Mucosa of descending colon (tissue), 3 donors: ENCODE results near the gene CCDC71L. TPM values are rescaled to one million over a fixed set of nuclear protein-coding genes. Genes with fewer than 3 reads are reported as not detected.

Experiments
- ATAC-seq: fragments of 200-7000 bp; cut with Tn5 transposase; one replicate; pipeline ENCODE4 v1.9.1; 2020; ENCODE audit warnings: mild to moderate bottlenecking, moderate library complexity
- DNase-seq, 3 donors: peaks; one replicate each; pipeline ENCODE4 v3.0.0-alpha.2; 2020
- H3K36me3 ChIP-seq: fragments of 200-600 bp; one replicate; pipeline ENCODE4 v1.8.0; 2021; ENCODE audit warnings: low read depth, mild to moderate bottlenecking
- H3K4me1 ChIP-seq: fragments of 200-600 bp; one replicate; pipeline ENCODE4 v1.8.0; 2021; ENCODE audit warnings: low read depth, mild to moderate bottlenecking
- H3K4me3 ChIP-seq: fragments of 200-600 bp; one replicate; pipeline ENCODE4 v1.8.0; 2021; ENCODE audit warnings: mild to moderate bottlenecking
- H3K9me3 ChIP-seq: fragments of 200-600 bp; one replicate; pipeline ENCODE4 v1.8.0; 2021; ENCODE audit warnings: mild to moderate bottlenecking
- intact Hi-C, 2 donors: fragments of 100-400 bp; cut with DNase I in 1 of 2; cut with micrococcal nuclease in 1 of 2; formaldehyde crosslinking; loops; one replicate each; pipeline versions ENCODE4 v1.11.0 to v1.11.1; 2022; cut with DNase I, micrococcal nuclease
- total RNA-seq, 3 donors: library from RNA; stranded (reverse); fragmentation: NEBNext Ultra II Directional in 2 of 3; extraction: Animal tissue kit (Norgen Biotek cat#: 25700) in 2 of 3; gene quantifications; one replicate each; pipeline versions ENCODE4 v1.2.1 to v1.2.4, GENCODE V29; 2021 to 2023
- TF ChIP-seq, protein P1 (sequence below): fragments of 200-600 bp; IDR thresholded peaks from one replicate; pipeline ENCODE4 v1.8.0; 2022; ENCODE audit warnings: antibody characterized with exemption, mild to moderate bottlenecking
- donor health status: DM: no; HTN: no; CAD: no; lungs with moderate emphysema.
- donor health status: DM: no; HTN: no; CAD: no.
- donor health status: DM: no; HTN: yes; CAD: no.

CCDC71L gene
- total RNA-seq, 3 donors from 2014 or later, result 17.4 to 25.6 (median 22.1) TPM

DNA sequence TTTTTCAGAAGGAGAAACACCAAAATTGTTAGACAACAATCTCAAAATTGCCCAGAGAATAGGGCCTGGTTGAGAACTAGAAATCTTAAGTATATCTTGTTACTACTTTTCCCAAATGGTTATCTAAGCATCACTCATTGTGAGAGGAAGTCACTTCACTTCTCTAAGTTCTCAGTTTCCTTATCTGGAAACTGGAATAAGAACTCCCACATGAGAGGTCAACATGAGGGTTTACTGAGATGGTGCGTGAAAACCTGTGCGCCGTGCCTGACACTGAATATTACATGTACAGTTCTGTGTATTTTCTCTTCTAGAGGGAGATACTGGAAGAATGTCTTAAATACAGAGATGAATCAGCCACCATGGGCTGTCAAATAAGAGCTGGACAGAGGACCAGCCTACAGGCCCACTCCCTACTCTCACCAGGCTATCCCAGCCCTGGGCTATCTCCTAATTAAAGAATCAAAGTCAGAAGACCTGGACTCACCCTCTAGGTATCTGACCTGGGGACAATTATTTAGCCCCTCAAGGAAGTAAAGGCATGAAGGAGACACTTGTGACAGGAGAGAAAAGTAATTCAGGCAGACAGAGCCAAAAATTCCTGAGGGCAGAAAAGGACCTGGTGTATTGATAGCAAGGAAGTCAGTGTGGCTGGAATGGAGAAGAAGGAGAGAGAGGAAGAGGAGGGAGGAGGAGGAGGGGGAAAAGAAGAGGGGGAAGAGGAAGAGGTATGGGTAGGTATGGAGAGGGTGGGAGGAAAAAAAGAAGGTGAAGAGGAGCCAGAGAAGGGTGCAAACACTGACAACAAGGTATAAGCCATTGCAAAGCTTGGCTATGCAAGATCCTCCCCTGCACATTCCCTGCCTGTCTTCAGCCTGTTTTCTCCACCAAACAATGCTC, 44.9 kb downstream of the CCDC71L start:
- peaks cover 2% of the 10 kb centered on the region for H3K9me3 ChIP-seq
- ATAC-seq, result no peak
- no peak for DNase-seq
- TF ChIP-seq, protein P1, sequence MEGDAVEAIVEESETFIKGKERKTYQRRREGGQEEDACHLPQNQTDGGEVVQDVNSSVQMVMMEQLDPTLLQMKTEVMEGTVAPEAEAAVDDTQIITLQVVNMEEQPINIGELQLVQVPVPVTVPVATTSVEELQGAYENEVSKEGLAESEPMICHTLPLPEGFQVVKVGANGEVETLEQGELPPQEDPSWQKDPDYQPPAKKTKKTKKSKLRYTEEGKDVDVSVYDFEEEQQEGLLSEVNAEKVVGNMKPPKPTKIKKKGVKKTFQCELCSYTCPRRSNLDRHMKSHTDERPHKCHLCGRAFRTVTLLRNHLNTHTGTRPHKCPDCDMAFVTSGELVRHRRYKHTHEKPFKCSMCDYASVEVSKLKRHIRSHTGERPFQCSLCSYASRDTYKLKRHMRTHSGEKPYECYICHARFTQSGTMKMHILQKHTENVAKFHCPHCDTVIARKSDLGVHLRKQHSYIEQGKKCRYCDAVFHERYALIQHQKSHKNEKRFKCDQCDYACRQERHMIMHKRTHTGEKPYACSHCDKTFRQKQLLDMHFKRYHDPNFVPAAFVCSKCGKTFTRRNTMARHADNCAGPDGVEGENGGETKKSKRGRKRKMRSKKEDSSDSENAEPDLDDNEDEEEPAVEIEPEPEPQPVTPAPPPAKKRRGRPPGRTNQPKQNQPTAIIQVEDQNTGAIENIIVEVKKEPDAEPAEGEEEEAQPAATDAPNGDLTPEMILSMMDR, result no peak
- H3K4me3 ChIP-seq, result no peak overlapping the region
- intact Hi-C loops, result no loop called here
- H3K36me3 ChIP-seq, result no peaks in the 10 kb centered on the region
- no peaks in the 10 kb centered on the region for H3K4me1 ChIP-seq

DNA sequence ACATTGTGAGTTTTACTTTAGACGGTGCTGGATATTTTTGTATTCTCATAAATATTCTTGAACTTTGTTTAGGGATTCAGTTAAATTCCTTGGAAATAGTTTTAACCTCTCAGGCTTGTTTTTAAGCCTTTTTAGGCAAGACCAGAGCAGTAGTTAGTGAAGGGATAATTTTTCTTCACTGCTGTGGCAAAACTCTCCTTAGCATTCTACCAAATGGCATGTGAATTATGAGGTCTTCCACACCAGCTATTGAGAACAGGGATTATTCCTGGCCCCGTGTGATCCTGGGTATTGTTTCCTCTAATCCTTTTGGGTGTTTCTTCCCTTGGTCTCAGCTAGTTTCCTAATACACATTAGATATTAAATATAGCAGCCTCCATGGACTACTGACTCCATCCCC, 46.2 kb downstream of the CCDC71L start:
- ATAC-seq, result no peak
- Histone ChIP-seq H3K4me3 (no peak overlapping the region), H3K9me3 (peaks cover 2% of the 10 kb centered on the region), H3K36me3 (no peaks in the 10 kb centered on the region), H3K4me1 (no peaks in the 10 kb centered on the region)
- intact Hi-C loops, result no loop called here
- no peak for DNase-seq
- TF ChIP-seq, protein P1, result no peak

DNA sequence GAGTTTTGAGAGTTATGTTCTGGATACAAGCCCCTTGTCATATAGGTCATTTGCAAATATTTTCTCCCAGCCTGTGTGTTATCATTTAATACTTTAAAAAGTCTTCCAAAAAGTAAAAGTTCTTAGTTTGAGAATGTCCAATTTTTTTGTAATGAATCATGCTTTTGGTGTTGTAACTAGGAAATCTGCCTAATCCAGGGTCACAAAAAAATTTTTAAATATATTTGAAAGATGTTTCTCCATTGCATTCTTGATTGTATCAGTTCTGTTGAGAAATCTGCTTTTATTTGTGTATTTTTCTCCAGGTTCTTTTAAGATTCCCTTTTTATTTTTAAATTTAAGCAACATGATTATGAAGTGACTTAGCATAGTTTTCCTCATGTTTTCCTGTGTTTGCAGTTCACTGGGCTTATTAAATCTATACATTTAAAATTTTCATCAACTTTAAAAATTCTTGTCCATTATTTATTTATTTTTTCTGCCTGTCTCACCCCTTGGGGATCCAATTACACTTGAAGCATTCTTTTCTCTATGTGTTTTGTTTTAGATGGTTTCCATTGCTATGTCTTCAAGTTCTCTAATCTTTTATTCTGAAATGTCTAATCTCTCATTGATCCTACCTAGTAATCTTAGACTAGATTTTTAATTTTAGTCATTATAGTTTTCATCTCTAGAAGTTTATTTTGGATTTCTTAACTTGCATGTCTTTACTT, 47.0 kb downstream of the CCDC71L start:
- TF ChIP-seq, protein P1, result no peak
- no peak for ATAC-seq
- H3K4me1 ChIP-seq, result peaks cover 4% of the 10 kb centered on the region
- no peak for DNase-seq
- intact Hi-C loops, result no loop called here
- no peaks in the 10 kb centered on the region for H3K36me3 ChIP-seq
- H3K4me3 ChIP-seq, result no peak overlapping the region
- H3K9me3 ChIP-seq, result peaks cover 2% of the 10 kb centered on the region

DNA sequence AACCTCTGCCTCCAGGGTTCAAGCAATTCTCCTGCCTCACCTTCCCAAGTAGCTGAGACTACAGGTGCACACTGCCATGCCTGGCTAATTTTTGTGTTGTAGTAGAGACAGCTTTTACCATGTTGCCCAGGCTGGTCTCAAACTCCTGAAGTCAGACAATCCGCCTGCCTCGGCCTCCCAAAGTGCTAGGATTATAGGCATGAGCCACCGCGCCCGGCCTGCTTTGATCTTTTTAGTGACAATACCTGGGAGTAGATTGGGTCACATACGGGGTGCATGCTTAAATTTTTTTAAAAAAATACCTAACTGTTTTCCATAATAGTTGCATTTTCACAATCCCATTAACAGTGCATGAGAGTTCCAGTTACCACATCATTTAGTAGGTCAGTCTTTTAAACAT, 47.7 kb downstream of the CCDC71L start:
- TF ChIP-seq, protein P1, result no peak
- intact Hi-C loops, result no loop called here
- no peak overlapping the region for H3K4me3 ChIP-seq

DNA sequence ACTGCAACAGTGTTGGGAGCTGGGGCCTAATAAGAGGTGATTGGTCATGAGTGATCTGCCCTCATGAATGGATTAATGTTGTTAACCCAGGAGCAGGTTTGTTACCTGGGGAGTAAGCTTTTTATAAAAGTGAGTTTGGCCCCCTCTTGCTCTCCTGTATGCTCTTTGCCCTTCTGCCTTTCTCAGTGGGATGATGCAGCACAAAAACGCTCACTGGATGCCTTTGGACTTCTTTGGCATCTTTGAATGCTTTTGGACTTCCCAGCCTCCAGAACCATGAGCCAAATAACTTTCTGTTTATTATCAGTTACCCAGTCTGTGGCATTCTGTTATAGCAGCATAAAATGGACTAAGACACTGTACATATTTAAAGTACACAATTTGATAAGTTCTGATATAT, 48.5 kb downstream of the CCDC71L start:
- intact Hi-C loops, result no loop called here
- DNase-seq, result no peak

More for the DNA sequence above, 47.7 kb downstream of the CCDC71L start:
- ATAC-seq, result no peak
- DNase-seq, result no peak
- H3K4me1 ChIP-seq, result peaks cover 11% of the 10 kb centered on the region
- no peaks in the 10 kb centered on the region for H3K36me3 ChIP-seq
- H3K9me3 ChIP-seq, result peaks cover 2% of the 10 kb centered on the region

More for the DNA sequence above, 48.5 kb downstream of the CCDC71L start:
- H3K4me1 ChIP-seq, result peaks cover 12% of the 10 kb centered on the region
- H3K4me3 ChIP-seq, result no peak overlapping the region
- peaks cover 2% of the 10 kb centered on the region for H3K9me3 ChIP-seq
- TF ChIP-seq, protein P1, result no peak
- ATAC-seq, result no peak
- no peaks in the 10 kb centered on the region for H3K36me3 ChIP-seq
